Left colon (tissue), 2 donors: ENCODE measurements around the gene BACE1. TPM values are rescaled to one million over a fixed set of nuclear protein-coding genes. Genes with fewer than 3 reads are reported as not detected.

Experiments used
- ATAC-seq: fragments of 200-7000 bp; cut with Tn5 transposase; one replicate; pipeline ENCODE4 v1.9.1; 2020; ENCODE audit warnings: mild to moderate bottlenecking, moderate library complexity
- DNase-seq, 2 donors: peaks; one replicate each; pipeline ENCODE4 v3.0.0-alpha.2; 2020
- intact Hi-C, 2 donors: fragments of 100-400 bp; cut with DNase I in 1 of 2; cut with micrococcal nuclease in 1 of 2; formaldehyde crosslinking; loops; one replicate each; pipeline versions ENCODE4 v1.11.2 to v1.14.0; 2022; cut with DNase I, micrococcal nuclease
- total RNA-seq, 2 donors: library from RNA; stranded (reverse); fragmentation: NEBNext Ultra II Directional; extraction: Animal tissue kit (Norgen Biotek cat#: 25700); gene quantifications; one replicate each; pipeline ENCODE4 v1.2.1, GENCODE V29; 2021
- donor health status: DM: no; HTN: no; CAD: no.
- donor health status: DM: yes; HTN: yes; CAD: no.

The BACE1 gene
- total RNA-seq, 2 donors from 2014 or later = 8.8 to 11.1 TPM

DNA sequence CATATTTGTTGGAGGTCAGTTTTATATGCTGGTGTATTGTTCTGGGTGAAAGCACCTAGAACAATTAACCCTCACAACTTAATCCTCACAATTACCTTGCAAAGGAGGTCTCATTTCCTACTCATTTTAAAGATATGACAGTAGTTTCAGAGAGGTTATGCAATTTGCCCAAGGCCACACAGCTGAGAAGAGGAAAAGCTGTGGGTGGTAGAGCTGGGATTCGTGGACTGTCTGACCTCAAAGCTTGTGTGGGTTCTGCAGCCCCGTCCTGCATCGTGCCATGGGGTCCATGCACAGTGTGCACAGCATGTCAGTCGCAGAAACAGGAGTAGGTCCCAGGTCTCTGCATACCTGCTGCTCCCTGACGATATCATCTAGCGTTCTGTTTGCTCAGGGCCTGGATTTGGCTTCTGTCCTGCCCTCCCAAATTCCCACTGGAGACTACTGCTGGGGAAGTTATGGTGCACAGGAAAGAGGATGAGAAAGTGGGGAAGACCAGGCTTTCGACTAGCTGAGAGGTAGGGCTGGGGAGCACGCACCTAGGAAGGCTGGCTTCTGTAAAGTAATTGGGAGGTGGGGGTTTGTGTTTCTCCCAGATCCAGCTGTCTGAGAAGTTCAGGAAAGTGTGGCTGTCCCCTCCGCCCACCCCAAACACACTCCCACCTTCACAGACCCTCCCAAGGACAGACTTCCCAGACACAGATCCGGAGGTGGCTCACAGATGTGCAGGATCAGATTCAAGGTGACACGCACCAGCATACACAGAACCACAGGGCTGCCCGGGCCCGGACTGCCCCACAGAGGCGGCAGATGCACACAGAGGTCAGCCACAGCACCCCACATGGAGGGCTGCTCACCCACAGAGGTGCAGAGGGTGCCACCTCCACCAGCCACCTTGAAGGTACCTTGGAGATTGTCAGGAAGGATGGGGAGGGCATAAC lies 2.0 kb downstream of the BACE1 start:
- intact Hi-C loops = no loop called here
- no peak for DNase-seq
- ATAC-seq = no peak

GRCh38 chr11:117313091-117313490 lies 3.0 kb downstream of the BACE1 start:
- intact Hi-C loops = no loop called here
- ATAC-seq (peak; percentile 52), DNase-seq (no peak)

- ATAC-seq (no peak), DNase-seq (no peak)
- intact Hi-C loops = no loop called here
Measured at GRCh38 chr11:117309310-117309709, 6.7 kb downstream of the BACE1 start.

GRCh38 chr11:117305145-117305544 lies 10.9 kb downstream of the BACE1 start:
- intact Hi-C loops = no loop called here
- ATAC-seq (no peak), DNase-seq (no peak)

GRCh38 chr11:117303646-117304315 lies 12.3 kb downstream of the BACE1 start:
- no peak for DNase-seq
- intact Hi-C loops = no loop called here
- ATAC-seq = no peak

- intact Hi-C loops = no loop called here
- no peak for ATAC-seq
Measured at GRCh38 chr11:117303101-117303500, 13.0 kb downstream of the BACE1 start.

GRCh38 chr11:117302228-117302627 lies 13.8 kb downstream of the BACE1 start:
- DNase-seq = no peak
- ATAC-seq = no peak
- intact Hi-C loops = no loop called here

More at GRCh38 chr11:117303101-117303500, 13.0 kb downstream of the BACE1 start:
- no peak for DNase-seq

GRCh38 chr11:117300773-117301172 lies 15.3 kb downstream of the BACE1 start:
- no peak for DNase-seq
- intact Hi-C loops = no loop called here
- no peak for ATAC-seq

DNA sequence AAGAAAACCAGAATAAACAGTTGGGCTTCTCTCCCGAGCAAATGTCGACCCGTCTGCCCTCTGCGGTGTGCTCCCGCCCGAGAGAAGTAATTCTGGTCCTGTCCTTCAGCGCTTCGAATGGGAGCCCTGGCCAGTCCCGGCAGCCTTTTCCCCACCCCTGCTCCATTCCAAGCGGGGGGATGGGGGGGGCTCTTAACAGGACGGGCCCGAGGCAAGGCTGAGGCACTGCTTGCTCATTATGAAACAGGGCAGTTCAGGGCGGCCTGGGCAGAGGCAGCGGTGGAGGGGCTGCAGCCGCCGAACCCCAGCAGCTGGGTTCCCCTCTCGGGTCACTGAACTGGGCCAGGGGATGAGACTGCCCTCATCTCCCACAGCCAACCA lies 15.8 kb downstream of the BACE1 start:
- intact Hi-C loops = no loop called here
- ATAC-seq (no peak), DNase-seq (peak in 1 of 2 donors; percentile 21)

DNA sequence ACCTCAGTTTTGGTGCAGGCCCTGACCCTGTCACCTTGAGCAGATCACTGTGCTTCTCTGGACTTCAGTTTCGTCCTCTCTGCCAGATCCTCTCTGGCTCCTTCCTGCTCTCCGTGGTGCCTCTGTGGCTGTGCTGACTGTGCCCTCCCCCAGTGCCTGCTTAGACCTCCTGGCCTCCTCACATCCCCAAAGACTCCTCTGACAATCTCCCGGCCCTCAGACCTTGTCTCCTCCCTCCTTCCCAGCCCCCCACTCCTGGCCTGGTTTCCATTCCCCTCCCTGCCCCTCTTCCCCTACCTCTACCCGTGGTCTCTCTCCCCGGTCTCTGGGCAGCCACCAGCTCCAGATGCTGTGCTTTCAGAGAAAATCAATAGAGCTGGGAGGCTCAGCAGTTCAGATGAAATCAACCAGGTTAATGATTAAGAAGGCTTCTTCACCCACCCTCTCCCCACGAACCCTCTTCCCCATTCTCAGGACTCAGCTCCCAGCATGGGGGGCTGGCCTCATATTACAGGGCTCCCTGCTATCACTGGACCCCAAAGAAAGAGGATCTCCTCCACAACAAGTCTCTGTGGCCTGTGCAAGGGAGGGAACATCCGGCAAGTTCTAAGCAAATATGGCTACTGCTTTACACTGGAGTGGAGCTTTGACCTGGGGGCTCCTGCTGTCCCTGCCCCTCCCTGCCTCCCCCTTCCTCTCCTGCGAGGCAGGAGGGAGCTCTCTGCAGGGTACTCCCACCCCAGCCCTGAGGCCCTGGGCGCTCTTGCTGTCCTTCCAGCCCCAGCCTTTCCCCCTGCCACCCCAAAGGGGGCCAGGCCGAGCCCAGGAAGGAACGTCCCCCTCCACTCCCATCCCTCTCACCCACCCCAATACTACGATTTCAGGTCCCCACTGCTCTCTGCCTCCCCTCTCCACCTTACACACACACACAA lies 16.4 kb downstream of the BACE1 start:
- ATAC-seq = peak; percentile 16

GRCh38 chr11:117298195-117298594 lies 17.9 kb downstream of the BACE1 start:
- ATAC-seq (no peak), DNase-seq (no peak)
- intact Hi-C loops = no loop called here

More for the DNA sequence above, 16.4 kb downstream of the BACE1 start:
- intact Hi-C loops = no loop called here
- DNase-seq = no peak

- DNase-seq = no peak
- no peak for ATAC-seq
- intact Hi-C loops = no loop called here
Measured at GRCh38 chr11:117296881-117297280, 19.2 kb downstream of the BACE1 start.

GRCh38 chr11:117295438-117296137 lies 20.5 kb downstream of the BACE1 start:
- intact Hi-C loops = no loop called here

GRCh38 chr11:117292616-117293015 lies 23.4 kb downstream of the BACE1 start:
- DNase-seq (no peak), ATAC-seq (no peak)
- intact Hi-C loops = no loop called here

More at GRCh38 chr11:117295438-117296137, 20.5 kb downstream of the BACE1 start:
- DNase-seq (no peak), ATAC-seq (no peak)

GRCh38 chr11:117290809-117291396 lies 25.2 kb downstream of the BACE1 start, which contains the start of gene BACE1-AS:
TSS of gene BACE1-AS (plus strand) at chr11:117291346.
- DNase-seq (no peak), ATAC-seq (peak; percentile 18)
- intact Hi-C loops = no loop called here

DNA sequence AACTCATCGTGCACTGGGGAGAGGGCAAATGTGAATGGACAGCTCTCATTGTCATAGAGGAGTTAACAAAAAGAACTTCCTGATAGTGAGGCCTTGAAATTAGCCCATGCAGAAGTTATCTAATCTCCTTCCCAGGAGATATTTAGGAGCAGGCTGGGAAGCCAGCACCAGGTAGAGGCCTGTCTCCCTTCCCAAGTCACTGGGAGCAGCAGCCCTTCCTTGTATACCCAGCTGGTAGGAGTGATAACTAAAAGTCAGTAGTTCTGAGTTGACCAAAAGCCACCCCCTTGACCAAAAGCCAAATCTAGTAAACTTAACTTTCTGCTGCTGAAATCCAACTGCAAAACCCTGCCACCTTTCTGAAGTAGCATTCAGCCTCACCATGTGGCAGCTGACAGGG lies 26.3 kb downstream of the BACE1 start:
- intact Hi-C loops = no loop called here
- no peak for ATAC-seq
- DNase-seq = no peak

- DNase-seq = no peak
- peak; percentile 54 for ATAC-seq
- intact Hi-C loops = no loop called here
Measured at GRCh38 chr11:117287668-117288067, 28.4 kb downstream of the BACE1 start.

- DNase-seq (no peak), ATAC-seq (no peak)
- intact Hi-C loops = no loop called here
Measured at GRCh38 chr11:117286588-117286987, 29.5 kb downstream of the BACE1 start.
